Liver (tissue), 3 donors: Measurements from ENCODE around the gene CEP97.
"Not testable (repeated sequence)": the region's sequence is repeated elsewhere in the genome, so short reads cannot be mapped to it uniquely, and the experiment has no call there.

Source experiments
- CTCF ChIP-seq: fragments of 150-350 bp; IDR thresholded peaks from 2 replicates; pipeline ENCODE4 v1.5.1; 2017; ENCODE audit warnings: improper control_type of control experiment, low read depth, low read length; ENCODE audit not compliant: missing input control
- FOXA1 ChIP-seq: IDR thresholded peaks from 2 replicates; pipeline ENCODE4 v1.6.1; 2016; ENCODE audit warnings: antibody characterized with exemption
- FOXA2 ChIP-seq: IDR thresholded peaks from 2 replicates; pipeline ENCODE4 v1.6.1; 2016; ENCODE audit warnings: antibody characterized with exemption
- JUND ChIP-seq, 2 donors: IDR thresholded peaks; 2 replicates each; pipeline ENCODE4 v1.6.1; 2016; ENCODE audit warnings: antibody characterized with exemption in 2 of 2
- MAX ChIP-seq: IDR thresholded peaks from 2 replicates; pipeline ENCODE4 v1.6.1; 2016; ENCODE audit warnings: antibody characterized with exemption
- RXRA ChIP-seq, 2 donors: IDR thresholded peaks; 2 replicates each; pipeline ENCODE4 v1.6.1; 2017 to 2018; ENCODE audit warnings: antibody characterized with exemption in 2 of 2, mild to moderate bottlenecking in 1 of 2
- SP1 ChIP-seq: IDR thresholded peaks from 2 replicates; pipeline ENCODE4 v1.6.1; 2018; ENCODE audit warnings: antibody characterized with exemption, mild to moderate bottlenecking
- TAF1 ChIP-seq: conservative IDR thresholded peaks from 2 replicates; pipeline ENCODE4 v1.6.1; 2016; ENCODE audit warnings: antibody characterized with exemption, mild to moderate bottlenecking
- TF ChIP-seq, protein P1 (sequence below): IDR thresholded peaks from 2 replicates; pipeline ENCODE4 v1.6.1; 2016; ENCODE audit warnings: antibody characterized with exemption, mild to moderate bottlenecking
- donor health status: healthy.
- donor health status: healthy.

DNA sequence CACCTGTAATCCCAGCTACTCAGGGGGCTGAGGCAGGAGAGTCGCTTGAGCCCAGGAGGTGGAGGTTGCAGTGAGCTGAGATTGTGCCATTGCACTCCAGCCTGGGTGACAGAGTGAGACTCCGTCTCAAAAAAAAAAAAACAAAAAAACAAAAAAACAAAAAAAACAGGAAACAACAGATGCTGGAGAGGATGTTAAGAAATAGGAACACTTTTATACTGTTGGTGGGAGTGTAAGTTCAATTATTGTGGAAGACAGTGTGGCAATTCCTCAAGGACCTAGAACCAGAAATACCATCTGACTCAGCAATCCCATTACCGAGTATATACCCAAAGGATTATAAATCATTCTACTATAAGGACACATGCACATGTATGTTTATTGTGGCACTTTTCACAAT lies 17.5 kb downstream of the CEP97 start:
- TF ChIP-seq CTCF; MAX; SP1; JUND (IDR thresholded peaks at IDR 0.05); FOXA1; TAF1; FOXA2; RXRA (IDR thresholded peaks at IDR 0.05): not testable (repeated sequence)
- TF ChIP-seq, protein P1, sequence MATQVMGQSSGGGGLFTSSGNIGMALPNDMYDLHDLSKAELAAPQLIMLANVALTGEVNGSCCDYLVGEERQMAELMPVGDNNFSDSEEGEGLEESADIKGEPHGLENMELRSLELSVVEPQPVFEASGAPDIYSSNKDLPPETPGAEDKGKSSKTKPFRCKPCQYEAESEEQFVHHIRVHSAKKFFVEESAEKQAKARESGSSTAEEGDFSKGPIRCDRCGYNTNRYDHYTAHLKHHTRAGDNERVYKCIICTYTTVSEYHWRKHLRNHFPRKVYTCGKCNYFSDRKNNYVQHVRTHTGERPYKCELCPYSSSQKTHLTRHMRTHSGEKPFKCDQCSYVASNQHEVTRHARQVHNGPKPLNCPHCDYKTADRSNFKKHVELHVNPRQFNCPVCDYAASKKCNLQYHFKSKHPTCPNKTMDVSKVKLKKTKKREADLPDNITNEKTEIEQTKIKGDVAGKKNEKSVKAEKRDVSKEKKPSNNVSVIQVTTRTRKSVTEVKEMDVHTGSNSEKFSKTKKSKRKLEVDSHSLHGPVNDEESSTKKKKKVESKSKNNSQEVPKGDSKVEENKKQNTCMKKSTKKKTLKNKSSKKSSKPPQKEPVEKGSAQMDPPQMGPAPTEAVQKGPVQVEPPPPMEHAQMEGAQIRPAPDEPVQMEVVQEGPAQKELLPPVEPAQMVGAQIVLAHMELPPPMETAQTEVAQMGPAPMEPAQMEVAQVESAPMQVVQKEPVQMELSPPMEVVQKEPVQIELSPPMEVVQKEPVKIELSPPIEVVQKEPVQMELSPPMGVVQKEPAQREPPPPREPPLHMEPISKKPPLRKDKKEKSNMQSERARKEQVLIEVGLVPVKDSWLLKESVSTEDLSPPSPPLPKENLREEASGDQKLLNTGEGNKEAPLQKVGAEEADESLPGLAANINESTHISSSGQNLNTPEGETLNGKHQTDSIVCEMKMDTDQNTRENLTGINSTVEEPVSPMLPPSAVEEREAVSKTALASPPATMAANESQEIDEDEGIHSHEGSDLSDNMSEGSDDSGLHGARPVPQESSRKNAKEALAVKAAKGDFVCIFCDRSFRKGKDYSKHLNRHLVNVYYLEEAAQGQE = not testable (repeated sequence)
